ENCODE data around the gene TM4SF18. TPM values are rescaled to one million over a fixed set of nuclear protein-coding genes. Genes with fewer than 3 reads are reported as not detected.
"Not testable (repeated sequence)": the region's sequence is repeated elsewhere in the genome, so short reads cannot be mapped to it uniquely, and the experiment has no call there.

TM4SF18 gene
- total RNA-seq, 3 donors from 2014 or later (not counting 1 experiment from before 2014, with no cell fraction given): not detected

DNA sequence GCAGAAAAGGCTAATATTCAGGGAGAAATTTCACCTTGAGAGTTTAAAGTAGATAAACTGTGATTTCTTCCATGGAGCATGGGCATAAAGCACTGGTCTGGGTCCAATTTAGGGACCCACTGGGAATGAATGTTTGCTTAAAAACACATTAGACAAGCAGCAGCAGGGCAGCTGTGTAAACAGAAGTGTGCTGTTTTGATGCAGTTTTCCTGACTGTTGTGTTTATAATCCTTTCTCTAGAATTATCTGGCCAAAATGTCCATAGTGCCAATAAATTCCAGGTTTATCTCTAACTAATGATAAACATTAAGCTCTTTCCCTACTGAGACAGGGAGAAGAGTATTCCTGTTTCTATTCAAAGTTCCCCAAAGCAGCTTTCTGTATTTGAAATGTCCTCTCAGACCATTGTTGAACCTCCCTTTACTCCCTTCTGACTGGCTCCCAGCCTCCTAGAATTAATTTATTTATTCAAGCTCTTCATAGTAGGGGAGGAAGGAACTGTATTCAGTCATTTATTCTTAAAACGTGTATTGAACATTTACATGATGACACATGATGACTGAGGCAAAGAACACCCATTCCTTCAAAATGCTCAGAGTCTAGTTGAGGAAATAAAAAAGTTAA lies 7.0 kb upstream of the TM4SF18 start:
- no peaks in the 10 kb centered on the region for H3K9me3 ChIP-seq (ENCODE audit: control insufficient read depth, insufficient read depth, low read length)
- no peaks in the 10 kb centered on the region for H3K4me1 ChIP-seq (ENCODE audit: control insufficient read depth, insufficient read depth, low read length)
- no peak overlapping the region for H3K4me3 ChIP-seq (ENCODE audit: low read length)
- H3K4me1 Mint-ChIP-seq: no peaks in the 10 kb centered on the region
- H3K27ac ChIP-seq (ENCODE audit: low read length): no peak overlapping the region
- peaks cover 6% of the 10 kb centered on the region for H3K27me3 ChIP-seq (ENCODE audit: control insufficient read depth, insufficient read depth, low read length)
- no peak overlapping the region for H3K27ac Mint-ChIP-seq
- ATAC-seq (no peak), DNase-seq (no peak)
- no peaks in the 10 kb centered on the region for H3K36me3 Mint-ChIP-seq
- no peaks in the 10 kb centered on the region for H3K9me3 Mint-ChIP-seq
- intact Hi-C loops (cut with micrococcal nuclease): no loop called here
- TF ChIP-seq, protein P1, sequence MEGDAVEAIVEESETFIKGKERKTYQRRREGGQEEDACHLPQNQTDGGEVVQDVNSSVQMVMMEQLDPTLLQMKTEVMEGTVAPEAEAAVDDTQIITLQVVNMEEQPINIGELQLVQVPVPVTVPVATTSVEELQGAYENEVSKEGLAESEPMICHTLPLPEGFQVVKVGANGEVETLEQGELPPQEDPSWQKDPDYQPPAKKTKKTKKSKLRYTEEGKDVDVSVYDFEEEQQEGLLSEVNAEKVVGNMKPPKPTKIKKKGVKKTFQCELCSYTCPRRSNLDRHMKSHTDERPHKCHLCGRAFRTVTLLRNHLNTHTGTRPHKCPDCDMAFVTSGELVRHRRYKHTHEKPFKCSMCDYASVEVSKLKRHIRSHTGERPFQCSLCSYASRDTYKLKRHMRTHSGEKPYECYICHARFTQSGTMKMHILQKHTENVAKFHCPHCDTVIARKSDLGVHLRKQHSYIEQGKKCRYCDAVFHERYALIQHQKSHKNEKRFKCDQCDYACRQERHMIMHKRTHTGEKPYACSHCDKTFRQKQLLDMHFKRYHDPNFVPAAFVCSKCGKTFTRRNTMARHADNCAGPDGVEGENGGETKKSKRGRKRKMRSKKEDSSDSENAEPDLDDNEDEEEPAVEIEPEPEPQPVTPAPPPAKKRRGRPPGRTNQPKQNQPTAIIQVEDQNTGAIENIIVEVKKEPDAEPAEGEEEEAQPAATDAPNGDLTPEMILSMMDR (IDR thresholded peaks at IDR 0.05): no peak
- WGBS (ENCODE audit: insufficient coverage): no CpG with 5 or more reads among the region's 1 CpG
- no peaks in the 10 kb centered on the region for H3K36me3 ChIP-seq (ENCODE audit: control insufficient read depth, insufficient read depth, low read length)
- no peak overlapping the region for H3K4me3 Mint-ChIP-seq
- H3K27me3 Mint-ChIP-seq (ENCODE audit: low read depth in 2 of 2): peaks cover 16 to 24% of the 10 kb centered on the region in 2 donors

DNA sequence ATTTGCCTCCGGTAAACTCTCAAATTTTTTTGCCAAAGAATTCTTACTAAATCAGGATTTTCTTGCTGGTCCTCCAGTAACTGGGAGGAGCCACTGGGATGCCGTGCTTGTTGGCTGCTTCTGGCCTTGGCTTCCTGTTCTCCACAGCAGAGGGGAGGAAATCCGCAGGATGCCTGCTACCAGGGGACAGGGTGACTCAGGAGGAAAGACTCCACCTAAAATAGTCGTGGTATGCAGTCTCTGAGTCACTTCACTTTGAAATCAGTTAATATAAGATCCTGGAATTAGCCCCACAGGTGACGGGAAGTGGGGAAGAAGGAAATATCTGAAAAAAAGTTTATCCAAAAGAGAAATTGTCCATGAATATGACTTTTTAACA lies 6.5 kb upstream of the TM4SF18 start:
- DNase-seq (no peak), ATAC-seq (no peak)
- Mint-ChIP-seq H3K27me3 (ENCODE audit: low read depth in 2 of 2) (peaks cover 16 to 24% of the 10 kb centered on the region in 2 donors), H3K4me3 (no peak overlapping the region), H3K4me1 (no peaks in the 10 kb centered on the region), H3K27ac (no peak overlapping the region), H3K9me3 (no peaks in the 10 kb centered on the region), H3K36me3 (no peaks in the 10 kb centered on the region)
- Histone ChIP-seq H3K4me3 (ENCODE audit: low read length) (no peak overlapping the region), H3K27ac (ENCODE audit: low read length) (no peak overlapping the region), H3K4me1 (ENCODE audit: control insufficient read depth, insufficient read depth, low read length) (no peaks in the 10 kb centered on the region), H3K9me3 (ENCODE audit: control insufficient read depth, insufficient read depth, low read length) (no peaks in the 10 kb centered on the region), H3K36me3 (ENCODE audit: control insufficient read depth, insufficient read depth, low read length) (no peaks in the 10 kb centered on the region), H3K27me3 (ENCODE audit: control insufficient read depth, insufficient read depth, low read length) (peaks cover 6% of the 10 kb centered on the region)
- 16% methylated on average over 5 of the region's 5 CpGs for WGBS (ENCODE audit: insufficient coverage)
- intact Hi-C loops (cut with micrococcal nuclease): no loop called here
- TF ChIP-seq, protein P1 (IDR thresholded peaks at IDR 0.05): no peak

DNA sequence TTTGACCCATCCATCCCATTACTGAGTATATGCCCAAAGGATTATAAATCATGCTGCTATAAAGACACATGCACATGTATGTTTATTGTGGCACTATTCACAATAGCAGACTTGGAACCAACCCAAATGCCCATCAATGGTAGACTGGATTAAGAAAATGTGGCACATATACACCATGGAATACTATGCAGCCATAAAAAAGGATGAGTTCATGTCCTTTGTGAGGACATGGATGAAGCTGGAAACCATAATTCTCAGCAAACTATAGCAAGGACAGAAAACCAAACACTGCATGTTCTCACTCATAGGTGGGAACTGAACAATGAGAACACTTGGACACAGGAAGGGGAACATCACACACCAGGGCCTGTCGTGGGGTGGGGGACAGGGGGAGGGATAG lies 4.0 kb upstream of the TM4SF18 start:
- ATAC-seq; H3K4me1 ChIP-seq (ENCODE audit: control insufficient read depth, insufficient read depth, low read length); H3K36me3 Mint-ChIP-seq; intact Hi-C loops (cut with micrococcal nuclease); H3K36me3 ChIP-seq (ENCODE audit: control insufficient read depth, insufficient read depth, low read length); H3K27ac ChIP-seq (ENCODE audit: low read length); H3K4me1 Mint-ChIP-seq; DNase-seq; H3K9me3 ChIP-seq (ENCODE audit: control insufficient read depth, insufficient read depth, low read length); H3K27me3 ChIP-seq (ENCODE audit: control insufficient read depth, insufficient read depth, low read length); H3K27ac Mint-ChIP-seq; H3K4me3 Mint-ChIP-seq; H3K4me3 ChIP-seq (ENCODE audit: low read length); H3K9me3 Mint-ChIP-seq: not testable (repeated sequence)
- peaks cover 13 to 14% of the 10 kb centered on the region in 2 donors for H3K27me3 Mint-ChIP-seq (ENCODE audit: low read depth in 2 of 2)
- WGBS (ENCODE audit: insufficient coverage): no CpG with 5 or more reads among the region's 1 CpG

DNA sequence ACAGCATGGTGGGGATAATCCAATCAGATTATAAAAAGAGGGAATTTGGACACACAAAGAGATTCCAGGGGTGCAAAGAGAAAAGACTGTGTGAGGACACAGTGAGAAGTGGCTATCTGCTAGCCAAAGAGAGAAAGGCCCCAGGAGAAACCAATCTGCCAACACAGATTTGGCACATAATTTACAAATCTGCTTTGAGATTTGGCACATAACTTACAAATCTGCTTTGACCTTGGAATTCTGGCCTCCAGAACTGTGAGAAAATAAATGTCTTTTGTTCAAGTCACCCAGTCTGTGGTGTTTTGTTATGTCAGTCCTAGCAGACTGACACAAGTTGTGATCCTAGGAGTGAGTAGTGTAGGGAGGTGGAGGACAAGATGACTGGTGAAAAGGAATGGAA lies 3.5 kb upstream of the TM4SF18 start:
- no peaks in the 10 kb centered on the region for H3K36me3 Mint-ChIP-seq
- no peak for DNase-seq
- Histone ChIP-seq H3K9me3 (ENCODE audit: control insufficient read depth, insufficient read depth, low read length) (no peaks in the 10 kb centered on the region), H3K4me1 (ENCODE audit: control insufficient read depth, insufficient read depth, low read length) (no peaks in the 10 kb centered on the region), H3K27me3 (ENCODE audit: control insufficient read depth, insufficient read depth, low read length) (peaks cover 6% of the 10 kb centered on the region), H3K27ac (ENCODE audit: low read length) (no peak overlapping the region), H3K4me3 (ENCODE audit: low read length) (no peak overlapping the region), H3K36me3 (ENCODE audit: control insufficient read depth, insufficient read depth, low read length) (no peaks in the 10 kb centered on the region)
- intact Hi-C loops (cut with micrococcal nuclease): no loop called here
- TF ChIP-seq, protein P1 (IDR thresholded peaks at IDR 0.05): no peak
- H3K4me1 Mint-ChIP-seq: no peaks in the 10 kb centered on the region
- no peak for ATAC-seq
- no peaks in the 10 kb centered on the region for H3K9me3 Mint-ChIP-seq
- peaks cover 12 to 13% of the 10 kb centered on the region in 2 donors for H3K27me3 Mint-ChIP-seq (ENCODE audit: low read depth in 2 of 2)
- H3K4me3 Mint-ChIP-seq: no peak overlapping the region
- no peak overlapping the region for H3K27ac Mint-ChIP-seq

Measured in natural killer cell (primary cell).